Transverse colon (tissue), 4 donors: ENCODE data around the gene CTBP1. TPM values are rescaled to one million over a fixed set of nuclear protein-coding genes. Genes with fewer than 3 reads are reported as not detected.

Experiments used
- DNase-seq: peaks from one replicate; pipeline ENCODE4 v3.0.0-alpha.2; 2019
- H3K27ac ChIP-seq, 4 donors: fragments of 200-600 bp; sonication (generic); 2 replicates each; pipeline ENCODE4 v1.5.1; 2016 to 2018; ENCODE audit warnings: inconsistent platforms in 4 of 4
- H3K27me3 ChIP-seq: fragments of 200-600 bp; sonication (generic); 2 replicates; pipeline ENCODE4 v1.5.1; 2017; ENCODE audit warnings: inconsistent platforms
- H3K36me3 ChIP-seq, 4 donors: fragments of 200-600 bp; sonication (generic); 2 replicates each; pipeline ENCODE4 v1.5.1; 2017 to 2019; ENCODE audit warnings: inconsistent platforms in 4 of 4
- H3K4me1 ChIP-seq, 4 donors: fragments of 200-600 bp; sonication (generic); 2 replicates each; pipeline ENCODE4 v1.5.1; 2017 to 2020; ENCODE audit warnings: inconsistent platforms in 4 of 4
- H3K4me3 ChIP-seq, 4 donors: fragments of 200-600 bp; sonication (generic); 1 replicate in 1 of 4; 2 replicates in 3 of 4; pipeline versions ENCODE4 v1.5.1 to v1.6.1; 2017 to 2019; ENCODE audit warnings: inconsistent platforms in 4 of 4
- H3K9me3 ChIP-seq, 2 donors: fragments of 200-600 bp; sonication (generic); 2 replicates each; pipeline ENCODE4 v1.5.1; 2017 to 2019; ENCODE audit warnings: inconsistent platforms in 2 of 2
- EP300 ChIP-seq: sonication (generic); formaldehyde crosslinking; IDR thresholded peaks from one replicate; pipeline ENCODE4 v1.6.1; 2017; ENCODE audit warnings: antibody characterized with exemption, low read depth
- POLR2A ChIP-seq: fragments of 450-650 bp; IDR thresholded peaks from one replicate; pipeline ENCODE4 v1.6.1; 2016; ENCODE audit warnings: antibody characterized with exemption, mild to moderate bottlenecking, moderate library complexity
- POLR2AphosphoS5 ChIP-seq, 3 donors: sonication (generic); formaldehyde crosslinking; IDR thresholded peaks; one replicate each; pipeline ENCODE4 v1.6.1; 2016; ENCODE audit warnings: antibody characterized with exemption in 3 of 3
- WGBS, 2 donors: methylation state at CpG; one replicate each; pipeline ENCODE4 v1.1.5; 2018; ENCODE audit warnings: low coverage in 1 of 2; 5-methylcytosine and 5-hydroxymethylcytosine counted together
- in situ Hi-C, 4 donors: fragments of 200-750 bp; cut with MboI; loops; one replicate each; pipeline versions ENCODE4 v1.15.0 to v1.15.1; 2017; ENCODE audit warnings: low sequenced_read_pairs in 3 of 4, low pct_ligation_motif_present in 1 of 4, low pct_unique_long_range_greater_than_20kb in 1 of 4
- intact Hi-C: fragments of 100-400 bp; cut with DNase I; formaldehyde crosslinking; loops from one replicate; pipeline ENCODE4 v1.15.1; 2023; ENCODE audit warnings: low total_unique reads
- total RNA-seq, 4 donors: library from RNA; depleted of rRNA; stranded (reverse); fragments of >200 nt; gene quantifications; one replicate each; pipeline ENCODE4 v1.1.0, GENCODE V29; 2016
- TF ChIP-seq, protein P1 (sequence below), 5 experiments: fragments of 200-600 bp in 3 of 5; fragments of 450-650 bp in 2 of 5; sonication (generic) in 3 of 5; IDR thresholded peaks; 1 replicate in 2 of 5; 2 replicates in 3 of 5; pipeline ENCODE4 v1.5.1; 2016 to 2017; ENCODE audit warnings: antibody characterized with exemption in 5 of 5, inconsistent platforms in 3 of 5, mild to moderate bottlenecking in 2 of 5, moderate library complexity in 1 of 5

Gene CTBP1
- total RNA-seq: 100 to 1,000 TPM; 183 to 457 (median 243) TPM

DNA sequence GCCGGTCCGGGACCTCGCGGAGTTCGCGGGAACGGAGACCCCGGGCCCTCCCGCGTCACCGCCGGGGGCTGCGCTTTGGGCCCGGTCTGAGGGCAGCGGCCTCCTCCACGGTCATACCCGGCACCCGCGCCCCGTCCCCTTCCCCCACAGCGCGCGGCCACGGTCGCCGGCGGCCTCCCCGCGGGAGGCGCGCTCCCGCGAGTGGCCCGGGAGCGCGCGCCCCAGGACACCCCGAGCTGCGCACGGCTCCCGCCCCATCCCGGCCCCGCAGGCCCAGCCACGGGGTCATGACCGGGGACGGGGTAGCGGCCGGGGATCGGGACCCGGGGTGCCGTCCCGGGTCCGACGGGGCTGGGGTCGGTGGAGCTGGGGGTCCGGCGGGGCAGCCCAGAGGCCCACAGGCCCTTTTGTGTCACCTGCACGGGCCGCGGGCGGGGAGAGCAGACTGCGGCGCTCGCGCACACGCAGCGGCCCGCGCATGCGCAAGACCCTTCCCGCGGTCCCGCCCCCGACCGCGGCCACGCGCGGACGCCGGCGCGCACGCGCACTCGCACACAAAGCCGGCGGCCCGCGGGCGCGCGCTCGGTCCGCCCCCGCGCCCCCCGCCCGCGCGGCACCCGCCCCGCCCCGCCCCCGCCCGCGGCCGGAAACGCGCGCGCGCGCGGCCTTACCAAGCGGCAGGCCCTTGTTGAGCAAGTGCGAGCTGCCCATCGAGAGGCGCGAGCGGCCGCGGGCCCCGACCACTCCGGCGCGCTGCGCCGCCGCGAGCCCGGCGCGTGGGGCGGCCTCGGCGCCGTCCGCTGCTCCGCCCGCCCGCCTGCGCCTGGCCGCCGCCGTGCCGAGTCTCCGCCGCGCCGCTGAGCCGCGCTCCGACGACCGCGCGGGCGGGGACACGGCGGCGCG lies at the start of gene CTBP1:
CTBP1 (minus strand) TSS at position 886 of the 903 bp plus-strand sequence. CDS start 7,799 bp downstream, outside the sequence.
- in situ Hi-C loops (no loop called here), intact Hi-C loops (loop anchor here (5.0 kb wide), 1 partner anchor 36 kb away; no protein-coding TSS in a partner anchor)
- DNase-seq: peak; percentile 84
- H3K9me3 ChIP-seq: no peaks in the 10 kb centered on the region
- WGBS, 2 donors: 1% methylated on average over 66 of the region's 163 CpGs; no CpG with 5 or more reads in 1 of the 2 donors
- H3K27ac ChIP-seq: peak within 1 kb of the TSS; percentile 95 to 100 (median 98)
- TF ChIP-seq EP300 (no peak), POLR2A (peak; percentile 56), POLR2AphosphoS5 (IDR thresholded peaks at IDR 0.05) (peak; percentile 17 to 75 (median 70))
- no peaks in the 10 kb centered on the region for H3K27me3 ChIP-seq
- H3K4me1 ChIP-seq: peaks cover 44 to 55% (median 50%) of the 10 kb centered on the region in 4 donors
- H3K36me3 ChIP-seq: no peaks in the 10 kb centered on the region
- H3K4me3 ChIP-seq: peak within 1 kb of the TSS; percentile 80 to 96 (median 92)

DNA sequence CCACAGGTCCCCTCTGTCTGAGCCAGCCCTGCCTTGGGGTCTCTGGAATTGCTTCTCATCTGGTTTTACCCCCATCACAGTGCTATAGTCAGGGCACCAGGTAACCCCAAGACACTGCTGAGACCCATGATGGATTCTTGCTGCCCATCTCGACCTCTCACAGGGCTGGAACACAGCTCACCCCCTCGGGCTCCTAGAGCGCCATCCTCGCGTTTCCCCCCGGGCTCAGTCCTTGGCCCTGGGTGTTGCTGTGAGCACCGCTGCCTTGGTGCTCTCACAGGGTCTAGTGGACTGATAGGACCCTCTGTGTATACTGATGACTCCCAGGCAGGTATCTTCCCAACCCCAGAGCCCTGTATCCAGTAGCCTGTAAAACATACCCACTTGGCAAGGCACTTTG lies 49.5 kb upstream of the CTBP1 start:
- DNase-seq: no peak

DNA sequence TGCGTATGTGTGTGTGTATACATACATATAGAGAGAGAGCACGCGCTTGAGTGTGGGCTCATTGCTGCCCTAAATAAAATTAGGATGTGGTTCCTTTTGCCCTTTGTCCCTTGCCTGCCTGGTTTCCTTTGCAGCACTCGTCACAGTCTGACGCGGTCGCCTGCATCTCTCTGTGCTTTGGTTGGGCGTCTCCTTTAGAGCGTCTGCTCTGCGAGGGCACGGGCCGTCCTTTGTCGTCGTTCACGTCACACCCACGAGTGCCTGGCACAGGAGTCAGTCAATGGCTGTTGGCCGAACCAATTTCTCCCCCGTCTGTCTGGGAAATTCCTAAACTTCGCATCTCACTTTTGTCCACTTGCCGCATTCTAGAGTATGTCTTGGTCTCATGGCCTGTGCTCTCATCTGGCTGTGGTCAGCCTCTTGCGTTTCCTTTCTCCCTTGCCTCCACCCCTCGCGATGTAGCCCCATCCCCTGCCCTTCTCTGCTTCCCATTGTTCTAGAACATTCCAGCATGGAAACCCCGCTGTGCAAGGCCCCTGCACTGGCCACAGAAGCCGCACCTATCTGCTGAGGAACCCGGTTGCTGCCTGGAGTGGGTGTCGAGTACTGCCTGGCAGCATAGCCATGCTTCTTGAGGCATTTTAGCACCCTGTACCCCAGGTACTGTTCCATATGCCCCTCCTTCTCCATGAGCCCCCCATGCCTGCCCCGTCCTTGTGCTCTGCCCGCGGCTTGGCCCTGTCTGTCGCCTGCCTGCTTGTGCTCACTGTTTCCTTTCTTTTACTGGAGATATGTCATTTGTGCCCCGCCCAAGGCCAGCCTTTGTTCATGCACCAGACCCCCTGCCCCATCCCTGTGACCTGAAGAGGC lies 48.8 kb upstream of the CTBP1 start:
- 90 to 92% methylated on average over 10 to 32 of the region's 32 CpGs for WGBS, 2 donors
- no peak for TF ChIP-seq POLR2A
- TF ChIP-seq, protein P1, sequence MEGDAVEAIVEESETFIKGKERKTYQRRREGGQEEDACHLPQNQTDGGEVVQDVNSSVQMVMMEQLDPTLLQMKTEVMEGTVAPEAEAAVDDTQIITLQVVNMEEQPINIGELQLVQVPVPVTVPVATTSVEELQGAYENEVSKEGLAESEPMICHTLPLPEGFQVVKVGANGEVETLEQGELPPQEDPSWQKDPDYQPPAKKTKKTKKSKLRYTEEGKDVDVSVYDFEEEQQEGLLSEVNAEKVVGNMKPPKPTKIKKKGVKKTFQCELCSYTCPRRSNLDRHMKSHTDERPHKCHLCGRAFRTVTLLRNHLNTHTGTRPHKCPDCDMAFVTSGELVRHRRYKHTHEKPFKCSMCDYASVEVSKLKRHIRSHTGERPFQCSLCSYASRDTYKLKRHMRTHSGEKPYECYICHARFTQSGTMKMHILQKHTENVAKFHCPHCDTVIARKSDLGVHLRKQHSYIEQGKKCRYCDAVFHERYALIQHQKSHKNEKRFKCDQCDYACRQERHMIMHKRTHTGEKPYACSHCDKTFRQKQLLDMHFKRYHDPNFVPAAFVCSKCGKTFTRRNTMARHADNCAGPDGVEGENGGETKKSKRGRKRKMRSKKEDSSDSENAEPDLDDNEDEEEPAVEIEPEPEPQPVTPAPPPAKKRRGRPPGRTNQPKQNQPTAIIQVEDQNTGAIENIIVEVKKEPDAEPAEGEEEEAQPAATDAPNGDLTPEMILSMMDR (IDR thresholded peaks at IDR 0.05): no peak
- TF ChIP-seq EP300: no peak
- TF ChIP-seq POLR2AphosphoS5 (IDR thresholded peaks at IDR 0.05): no peak
- Histone ChIP-seq H3K36me3 (peaks cover 0 to 22% (median 0%) of the 10 kb centered on the region in 4 donors), H3K9me3 (no peaks in the 10 kb centered on the region), H3K4me1 (peaks cover 0 to 18% (median 4%) of the 10 kb centered on the region in 4 donors), H3K27me3 (no peaks in the 10 kb centered on the region), H3K4me3 (no peak overlapping the region), H3K27ac (no peak overlapping the region)
- no peak for DNase-seq
- intact Hi-C loops (no loop called here), in situ Hi-C loops (no loop called here)

More for the DNA sequence above, 49.5 kb upstream of the CTBP1 start:
- Histone ChIP-seq H3K27me3 (no peaks in the 10 kb centered on the region), H3K4me3 (no peak overlapping the region), H3K36me3 (peaks cover 0 to 22% (median 0%) of the 10 kb centered on the region in 4 donors), H3K27ac (no peak overlapping the region), H3K4me1 (peaks cover 0 to 16% (median 4%) of the 10 kb centered on the region in 4 donors), H3K9me3 (no peaks in the 10 kb centered on the region)
- 94% methylated on average over 7 of the region's 7 CpGs; no CpG with 5 or more reads in 1 of the 2 donors for WGBS, 2 donors
- intact Hi-C loops (no loop called here), in situ Hi-C loops (no loop called here)
- TF ChIP-seq POLR2AphosphoS5 (IDR thresholded peaks at IDR 0.05) (no peak), EP300 (no peak), POLR2A (no peak)
- TF ChIP-seq, protein P1 (IDR thresholded peaks at IDR 0.05): no peak

DNA sequence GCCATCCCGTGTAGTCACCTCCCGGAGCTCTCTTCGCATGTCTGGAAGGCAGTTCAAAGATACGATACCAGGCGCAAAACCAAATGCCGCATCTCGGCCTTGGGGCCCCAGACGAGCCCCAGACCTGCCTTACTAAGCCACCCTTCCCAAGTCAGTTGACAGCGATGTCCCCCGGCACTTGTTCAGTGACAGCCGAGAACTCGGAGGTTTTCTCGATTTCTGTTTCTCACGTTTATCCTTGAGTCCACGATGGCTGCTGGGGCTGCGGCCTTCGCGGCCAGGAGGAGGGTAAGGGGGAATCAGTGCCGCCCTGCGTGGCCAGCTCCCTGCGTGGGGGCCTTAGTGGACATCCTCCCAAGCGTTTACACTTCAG lies 48.1 kb upstream of the CTBP1 start:
- DNase-seq: no peak
- 93 to 100% methylated on average over 3 to 22 of the region's 22 CpGs for WGBS, 2 donors
- intact Hi-C loops: no loop called here

More for the DNA sequence above, 48.1 kb upstream of the CTBP1 start:
- in situ Hi-C loops: no loop called here
- H3K9me3 ChIP-seq: no peaks in the 10 kb centered on the region
- H3K27me3 ChIP-seq: no peaks in the 10 kb centered on the region
- peaks cover 0 to 22% (median 0%) of the 10 kb centered on the region in 4 donors for H3K36me3 ChIP-seq
- no peak overlapping the region for H3K4me3 ChIP-seq
- TF ChIP-seq POLR2AphosphoS5 (IDR thresholded peaks at IDR 0.05): no peak
- no peak for TF ChIP-seq POLR2A
- TF ChIP-seq, protein P1 (IDR thresholded peaks at IDR 0.05): no peak
- no peak for TF ChIP-seq EP300
- no peak overlapping the region for H3K27ac ChIP-seq
- H3K4me1 ChIP-seq: peaks cover 0 to 24% (median 9%) of the 10 kb centered on the region in 4 donors
